KMS-11 (cell line): Measurements from ENCODE around the gene PPAT.

Experiments
- H2AFZ ChIP-seq: fragments of 200-600 bp; sonication (generic); 2 replicates; pipeline ENCODE4 v1.6.1; 2016; ENCODE audit warnings: antibody characterized with exemption, mixed run types, low read depth
- H3K27ac ChIP-seq: fragments of 200-600 bp; sonication (generic); 2 replicates; pipeline ENCODE4 v1.6.1; 2016; ENCODE audit warnings: mild to moderate bottlenecking, mixed run types
- H3K27me3 ChIP-seq: fragments of 200-600 bp; sonication (generic); 2 replicates; pipeline ENCODE4 v1.6.1; 2017; ENCODE audit warnings: mild to moderate bottlenecking, low read depth, mixed run types, moderate library complexity; ENCODE audit not compliant: insufficient read depth
- H3K36me3 ChIP-seq: fragments of 200-600 bp; sonication (generic); 2 replicates; pipeline ENCODE4 v1.6.1; 2017; ENCODE audit warnings: mild to moderate bottlenecking, mixed run types; ENCODE audit not compliant: insufficient read depth
- H3K4me1 ChIP-seq: fragments of 200-600 bp; sonication (generic); 2 replicates; pipeline ENCODE4 v1.6.1; 2016; ENCODE audit warnings: mild to moderate bottlenecking, low read depth, mixed run types; ENCODE audit not compliant: poor library complexity, severe bottlenecking
- H3K4me2 ChIP-seq: fragments of 200-600 bp; sonication (generic); 2 replicates; pipeline ENCODE4 v1.7.0; 2016; ENCODE audit warnings: mild to moderate bottlenecking, mixed run types
- H3K4me3 ChIP-seq: fragments of 200-600 bp; sonication (generic); IDR thresholded peaks from 2 replicates; pipeline ENCODE4 v1.6.1; 2017; ENCODE audit warnings: low read depth, low read length, mixed read lengths; ENCODE audit not compliant: insufficient read depth
- H3K79me2 ChIP-seq: fragments of 200-600 bp; sonication (generic); 2 replicates; pipeline ENCODE4 v1.6.1; 2016; ENCODE audit warnings: low read depth, mixed run types; ENCODE audit not compliant: insufficient read depth
- H3K9ac ChIP-seq: fragments of 200-600 bp; sonication (generic); 2 replicates; pipeline ENCODE4 v1.6.1; 2016; ENCODE audit warnings: mild to moderate bottlenecking, mixed run types
- H4K20me1 ChIP-seq: fragments of 200-600 bp; sonication (generic); 2 replicates; pipeline ENCODE4 v1.6.1; 2016; ENCODE audit warnings: mild to moderate bottlenecking, mixed run types; ENCODE audit not compliant: insufficient read depth
- CTCF ChIP-seq: fragments of 200-600 bp; sonication (generic); conservative IDR thresholded peaks from 2 replicates; pipeline ENCODE4 v1.6.1; 2017; ENCODE audit warnings: low read depth, mild to moderate bottlenecking, antibody characterized with exemption, low read length, moderate library complexity, mixed read lengths

Gene PPAT

GRCh38 chr4:56400560-56400959 is 34.9 kb downstream of the PPAT start:
- no peak overlapping the region for H3K4me3 ChIP-seq
- H3K4me2 ChIP-seq, result no peak overlapping the region
- H3K4me1 ChIP-seq, result no peaks in the 10 kb centered on the region
- H4K20me1 ChIP-seq, result no peaks in the 10 kb centered on the region
- no peaks in the 10 kb centered on the region for H3K79me2 ChIP-seq
- no peak overlapping the region for H2AFZ ChIP-seq
- H3K36me3 ChIP-seq, result peaks cover 14% of the 10 kb centered on the region; the same call in 1 of the 2 replicates
- H3K9ac ChIP-seq, result no peak overlapping the region
- no peak for TF ChIP-seq CTCF
- H3K27ac ChIP-seq, result no peak overlapping the region
- no peaks in the 10 kb centered on the region for H3K27me3 ChIP-seq

GRCh38 chr4:56391270-56391669 is 44.1 kb downstream of the PPAT start:
- Histone ChIP-seq H3K36me3 (no peaks in the 10 kb centered on the region), H2AFZ (no peak overlapping the region), H3K4me2 (no peak overlapping the region), H4K20me1 (no peaks in the 10 kb centered on the region; the same call in 1 of the 2 replicates), H3K4me3 (no peak overlapping the region), H3K27ac (no peak overlapping the region), H3K79me2 (peaks cover 7% of the 10 kb centered on the region; the same call in 1 of the 2 replicates), H3K27me3 (no peaks in the 10 kb centered on the region), H3K9ac (no peak overlapping the region), H3K4me1 (peaks cover 34% of the 10 kb centered on the region)
- TF ChIP-seq CTCF, result no peak

- TF ChIP-seq CTCF, result no peak
- H3K79me2 ChIP-seq, result peaks cover 17% of the 10 kb centered on the region; the same call in 1 of the 2 replicates
- H3K9ac ChIP-seq, result no peak overlapping the region
- H4K20me1 ChIP-seq, result no peaks in the 10 kb centered on the region; the same call in 1 of the 2 replicates
- H3K4me3 ChIP-seq, result no peak overlapping the region
- no peak overlapping the region for H2AFZ ChIP-seq
- H3K27ac ChIP-seq, result no peak overlapping the region; the same call in 1 of the 2 replicates
- no peaks in the 10 kb centered on the region for H3K27me3 ChIP-seq
- peak overlapping the region; percentile 79; the same call in 1 of the 2 replicates for H3K4me2 ChIP-seq
- peaks cover 41% of the 10 kb centered on the region for H3K4me1 ChIP-seq
- no peaks in the 10 kb centered on the region for H3K36me3 ChIP-seq
Measured at GRCh38 chr4:56389558-56389957, 45.9 kb downstream of the PPAT start.

- no peaks in the 10 kb centered on the region for H4K20me1 ChIP-seq
- H3K27me3 ChIP-seq, result no peaks in the 10 kb centered on the region
- peaks cover 17% of the 10 kb centered on the region; the same call in 1 of the 2 replicates for H3K79me2 ChIP-seq
- H3K9ac ChIP-seq, result peak overlapping the region; percentile 92; the same call in 1 of the 2 replicates
- no peaks in the 10 kb centered on the region for H3K36me3 ChIP-seq
- H3K4me2 ChIP-seq, result peak overlapping the region; percentile 79
- no peak for TF ChIP-seq CTCF
- peaks cover 41% of the 10 kb centered on the region for H3K4me1 ChIP-seq
- no peak overlapping the region for H3K4me3 ChIP-seq
- peak overlapping the region; percentile 95 for H3K27ac ChIP-seq
- peak overlapping the region; percentile 93; the same call in 1 of the 2 replicates for H2AFZ ChIP-seq
Measured at GRCh38 chr4:56388306-56388705, 47.1 kb downstream of the PPAT start.
